ENCODE results near the gene KYNU.
"Not testable (repeated sequence)": the region's sequence is repeated elsewhere in the genome, so short reads cannot be mapped to it uniquely, and the experiment has no call there.

Gene KYNU

GRCh38 chr2:143088388-143088787, 210.9 kb downstream of the KYNU start:
- DNase-seq, result no peak

- DNase-seq, result not testable (repeated sequence)
Observed at GRCh38 chr2:143089520-143089919, 212.1 kb downstream of the KYNU start.
